ENCODE data around the gene NAP1L2.

GRCh38 chrX:73214426-73215094 lies at the start of gene NAP1L2:
- TF ChIP-seq CTCF (IDR thresholded peaks at IDR 0.05; ENCODE audit: extremely low read depth in 1 of 2, insufficient read depth in 1 of 2, low read depth in 1 of 2, low read length in 2 of 2), result no peak
- no peak for TF ChIP-seq POLR2AphosphoS5 (IDR thresholded peaks at IDR 0.05; ENCODE audit: insufficient read depth, low read depth, low read length)
- no peak for TF ChIP-seq EZH2 (IDR thresholded peaks at IDR 0.05; ENCODE audit: borderline replicate concordance, low read depth, low read length, severe bottlenecking)
